BJ (cell line): ENCODE measurements around the gene EGLN3. TPM values are rescaled to one million over a fixed set of nuclear protein-coding genes. Genes with fewer than 3 reads are reported as not detected.

ENCODE experiments used
- CTCF ChIA-PET: fragments of 350-600 bp; formaldehyde crosslinking; extraction: SDS; loops from one replicate; lab custom pipeline; 2021; ENCODE audit warnings: antibody characterized with exemption, inconsistent platforms; lab: Yijun Ruan, JAX
- POLR2A ChIA-PET: fragments of 300-600 bp; sonication (Branson Sonifier 250); formaldehyde crosslinking; extraction: SDS; loops from one replicate; lab custom pipeline; 2021; ENCODE audit warnings: antibody characterized with exemption; lab: Charles Lee
- DNase-seq: peaks from one replicate; pipeline ENCODE4 v3.0.0-alpha.2; 2011; ENCODE audit warnings: low read depth
- H3K27me3 ChIP-seq: 2 replicates; pipeline ENCODE4 v1.6.0; 2011; ENCODE audit warnings: low read length; ENCODE audit not compliant: control insufficient read depth, insufficient read depth
- H3K36me3 ChIP-seq: 2 replicates; pipeline ENCODE4 v1.5.1; 2011; ENCODE audit warnings: low read length; ENCODE audit not compliant: control insufficient read depth, insufficient read depth
- H3K4me3 ChIP-seq: 2 replicates; pipeline ENCODE4 v1.5.1; 2011; ENCODE audit warnings: low read depth, mild to moderate bottlenecking, control low read depth, low read length
- polyA plus RNA-seq: library from polyadenylated mRNA; depleted of rRNA; stranded (reverse); fragments of >200 nt; gene quantifications from 2 replicates; pipeline ENCODE4 v1.2.3, GENCODE V29; 2011
- TF ChIP-seq, protein P1 (sequence below): IDR thresholded peaks from 2 replicates; pipeline ENCODE4 v1.5.1; 2011; ENCODE audit warnings: low read depth, mild to moderate bottlenecking, control low read depth, inconsistent platforms, low read length, moderate library complexity; ENCODE audit not compliant: insufficient read depth

EGLN3 gene
- polyA plus RNA-seq, 1 experiment, result 0.15 TPM

DNA sequence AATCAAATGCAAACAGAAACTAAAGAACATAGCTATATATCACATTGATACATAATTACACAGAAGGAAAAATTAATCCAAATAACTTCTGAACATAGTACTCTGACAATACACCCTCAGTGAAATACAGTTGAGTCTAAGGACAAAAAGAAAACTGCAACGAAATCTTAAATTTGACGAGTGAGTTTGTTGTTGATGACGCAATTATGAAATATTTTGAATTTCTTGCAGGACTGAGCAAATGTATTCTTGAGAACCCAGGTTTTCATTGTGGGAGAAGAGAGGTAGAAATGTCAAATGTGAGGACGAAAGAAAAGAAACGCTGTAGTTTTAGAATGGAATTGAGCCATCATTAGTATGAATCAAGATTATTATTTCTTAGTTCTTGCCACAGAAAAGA, 46.3 kb downstream of the EGLN3 start:
- Histone ChIP-seq H3K4me3 (no peak overlapping the region), H3K36me3 (no peaks in the 10 kb centered on the region), H3K27me3 (no peaks in the 10 kb centered on the region)
- no peak for DNase-seq
- TF ChIP-seq, protein P1, sequence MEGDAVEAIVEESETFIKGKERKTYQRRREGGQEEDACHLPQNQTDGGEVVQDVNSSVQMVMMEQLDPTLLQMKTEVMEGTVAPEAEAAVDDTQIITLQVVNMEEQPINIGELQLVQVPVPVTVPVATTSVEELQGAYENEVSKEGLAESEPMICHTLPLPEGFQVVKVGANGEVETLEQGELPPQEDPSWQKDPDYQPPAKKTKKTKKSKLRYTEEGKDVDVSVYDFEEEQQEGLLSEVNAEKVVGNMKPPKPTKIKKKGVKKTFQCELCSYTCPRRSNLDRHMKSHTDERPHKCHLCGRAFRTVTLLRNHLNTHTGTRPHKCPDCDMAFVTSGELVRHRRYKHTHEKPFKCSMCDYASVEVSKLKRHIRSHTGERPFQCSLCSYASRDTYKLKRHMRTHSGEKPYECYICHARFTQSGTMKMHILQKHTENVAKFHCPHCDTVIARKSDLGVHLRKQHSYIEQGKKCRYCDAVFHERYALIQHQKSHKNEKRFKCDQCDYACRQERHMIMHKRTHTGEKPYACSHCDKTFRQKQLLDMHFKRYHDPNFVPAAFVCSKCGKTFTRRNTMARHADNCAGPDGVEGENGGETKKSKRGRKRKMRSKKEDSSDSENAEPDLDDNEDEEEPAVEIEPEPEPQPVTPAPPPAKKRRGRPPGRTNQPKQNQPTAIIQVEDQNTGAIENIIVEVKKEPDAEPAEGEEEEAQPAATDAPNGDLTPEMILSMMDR, result no peak
- ChIA-PET POLR2A (no interaction called here), CTCF (no interaction called here)

DNA sequence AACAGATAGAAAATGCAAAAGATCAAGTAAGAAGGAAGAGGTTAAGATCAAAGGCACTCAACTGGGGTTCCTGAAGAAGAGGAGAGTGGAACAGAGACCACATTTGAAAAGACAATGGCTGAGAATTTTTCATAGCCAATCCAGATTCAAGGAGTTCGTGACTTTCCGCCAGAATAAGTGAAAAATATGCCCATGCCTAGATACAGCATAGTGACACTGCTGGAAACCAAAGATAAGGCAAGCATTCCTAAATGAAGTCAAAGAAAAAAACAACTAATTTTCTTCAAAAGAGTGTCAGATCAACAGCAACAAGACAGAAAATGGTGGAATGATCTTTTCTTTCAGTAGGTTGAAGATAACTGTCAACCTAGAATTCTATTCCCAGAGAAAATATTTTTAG, 47.5 kb downstream of the EGLN3 start:
- TF ChIP-seq, protein P1, result no peak
- Histone ChIP-seq H3K36me3 (no peaks in the 10 kb centered on the region), H3K4me3 (no peak overlapping the region), H3K27me3 (no peaks in the 10 kb centered on the region)
- no peak for DNase-seq
- CTCF ChIA-PET, result no interaction called here
- POLR2A ChIA-PET, result no interaction called here

GRCh38 chr14:33902363-33902762, 48.5 kb downstream of the EGLN3 start:
- no peak for DNase-seq
- ChIA-PET POLR2A (no interaction called here), CTCF (interaction anchor here (1.6 kb wide), 1 partner anchor 8 kb away, joined by 4 read pairs; no protein-coding TSS in a partner anchor)
- H3K36me3 ChIP-seq, result no peaks in the 10 kb centered on the region
- no peak overlapping the region for H3K4me3 ChIP-seq
- TF ChIP-seq, protein P1, result no peak
- H3K27me3 ChIP-seq, result no peaks in the 10 kb centered on the region

- Histone ChIP-seq H3K27me3 (no peaks in the 10 kb centered on the region), H3K4me3 (no peak overlapping the region), H3K36me3 (no peaks in the 10 kb centered on the region)
- CTCF ChIA-PET, result interaction anchor here (1.6 kb wide), 1 partner anchor 9 kb away, joined by 4 read pairs; no protein-coding TSS in a partner anchor
- POLR2A ChIA-PET, result no interaction called here
- TF ChIP-seq, protein P1, result no peak
- DNase-seq, result no peak
These were observed 49.3 kb downstream of the EGLN3 start for GRCh38 chr14:33901426-33902155.

DNA sequence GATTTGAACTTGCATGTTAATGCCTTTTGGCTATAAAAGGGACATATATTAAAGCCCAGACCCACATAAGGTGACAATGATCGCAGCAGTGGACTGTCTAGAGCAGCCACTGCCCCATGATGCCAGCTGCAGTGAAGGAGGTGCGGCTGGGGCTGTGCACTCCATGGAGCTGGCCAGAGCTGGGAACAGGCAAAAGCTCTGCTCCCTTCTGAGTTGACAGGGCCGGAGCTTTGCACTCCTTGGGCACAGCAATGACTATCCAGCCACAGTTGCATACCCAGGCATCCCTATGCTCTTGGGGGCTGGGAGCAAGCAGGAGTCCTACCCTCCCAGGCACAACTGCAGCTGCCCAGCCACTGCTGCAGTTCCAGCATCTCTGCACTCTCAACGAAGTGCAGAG, 50.2 kb downstream of the EGLN3 start:
- TF ChIP-seq, protein P1, result no peak
- Histone ChIP-seq H3K27me3 (no peaks in the 10 kb centered on the region), H3K4me3 (no peak overlapping the region), H3K36me3 (no peaks in the 10 kb centered on the region)
- no peak for DNase-seq
- CTCF ChIA-PET, result no interaction called here
- POLR2A ChIA-PET, result no interaction called here
